GM04504 (cell line): Measurements from ENCODE around the gene SRPK2.
"Not testable (repeated sequence)": the region's sequence is repeated elsewhere in the genome, so short reads cannot be mapped to it uniquely, and the experiment has no call there.

Source experiments
- DNase-seq: peaks from one replicate; pipeline ENCODE4 v3.0.0-alpha.2; 2012; ENCODE audit warnings: low read depth

Gene SRPK2

GRCh38 chr7:105267244-105267643 is 121.5 kb downstream of the SRPK2 start:
- no peak for DNase-seq

DNA sequence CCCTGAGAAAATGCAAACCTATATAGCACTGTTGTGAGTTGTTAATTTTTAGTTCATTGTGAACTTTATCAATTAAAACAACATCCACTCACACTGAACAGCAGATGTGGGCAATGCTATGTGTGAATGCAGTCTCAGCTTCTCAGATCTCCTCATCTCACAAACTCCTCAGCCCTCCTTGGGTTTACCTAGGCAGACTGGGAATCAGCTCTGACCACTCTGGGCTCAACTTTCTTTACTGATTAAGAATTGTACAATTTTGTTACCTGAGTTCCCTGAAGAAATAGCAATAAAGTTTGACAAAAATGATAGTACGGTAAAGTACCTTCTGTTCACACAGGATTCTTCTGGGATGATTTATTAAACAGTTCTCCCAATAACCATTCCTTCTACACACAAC is 124.0 kb downstream of the SRPK2 start:
- DNase-seq: no peak

GRCh38 chr7:105261689-105262088 is 127.0 kb downstream of the SRPK2 start:
- no peak for DNase-seq

- DNase-seq: not testable (repeated sequence)
Observed at GRCh38 chr7:105260201-105260871, 128.4 kb downstream of the SRPK2 start.

DNA sequence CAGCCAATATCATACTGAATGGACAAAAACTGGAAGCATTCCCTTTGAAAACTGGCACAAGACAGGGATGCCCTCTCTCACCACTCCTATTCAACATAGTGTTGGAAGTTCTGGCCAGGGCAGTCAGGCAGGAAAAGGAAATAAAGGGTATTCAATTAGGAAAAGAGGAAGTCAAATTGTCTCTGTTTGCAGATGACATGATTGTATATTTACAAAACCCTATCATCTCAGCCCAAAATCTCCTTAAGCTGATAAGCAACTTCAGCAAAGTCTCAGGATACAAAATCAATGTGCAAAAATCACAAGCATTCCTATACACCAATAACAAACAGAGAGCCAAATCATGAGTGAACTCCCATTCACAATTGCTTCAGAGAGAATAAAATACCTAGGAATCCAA is 129.8 kb downstream of the SRPK2 start:
- not testable (repeated sequence) for DNase-seq

- DNase-seq: no peak
Observed at GRCh38 chr7:105257338-105257737, 131.4 kb downstream of the SRPK2 start.

- DNase-seq: no peak
Observed at GRCh38 chr7:105256761-105257231, 131.9 kb downstream of the SRPK2 start.

DNA sequence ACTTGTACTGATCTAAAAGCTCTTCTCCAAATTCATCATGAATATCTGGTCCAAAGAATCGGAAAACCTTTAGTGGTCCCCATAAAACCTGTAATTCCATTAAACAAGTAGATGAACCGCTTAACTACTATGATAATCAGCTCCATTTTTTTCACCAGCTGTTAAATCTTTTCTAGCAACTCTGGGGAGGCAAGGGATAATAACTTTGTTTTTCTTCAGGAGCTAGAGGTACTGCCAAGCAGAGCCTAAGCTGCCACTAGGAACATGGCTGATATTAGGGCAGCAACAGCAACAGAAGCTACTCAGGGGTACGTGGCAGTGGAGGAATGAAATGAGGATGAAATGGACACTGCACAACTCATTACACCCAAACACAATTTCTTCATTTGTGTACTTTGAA is 138.0 kb downstream of the SRPK2 start:
- DNase-seq: no peak

GRCh38 chr7:105250239-105250638 is 138.5 kb downstream of the SRPK2 start:
- no peak for DNase-seq

GRCh38 chr7:105249216-105249615 is 139.5 kb downstream of the SRPK2 start:
- DNase-seq: no peak

DNA sequence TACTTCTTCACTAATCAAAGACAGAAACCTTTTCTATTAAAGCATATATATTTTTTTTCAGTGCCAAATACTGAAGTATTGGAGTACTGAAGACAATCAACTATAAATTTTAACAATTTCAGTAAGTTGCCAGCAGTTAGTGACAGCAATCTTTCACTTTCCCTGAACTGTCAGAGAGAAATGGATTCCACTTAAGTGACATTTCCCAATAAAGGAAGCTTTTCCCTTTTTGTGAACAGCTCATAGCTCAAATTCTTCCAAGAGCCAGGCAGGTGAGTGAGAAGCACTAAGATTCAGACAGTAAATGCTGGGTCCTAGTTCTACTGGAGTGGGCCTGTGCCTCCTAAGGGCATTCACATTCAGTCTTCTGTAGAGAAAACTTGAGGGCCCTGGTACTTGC is 142.0 kb downstream of the SRPK2 start:
- no peak for DNase-seq

DNA sequence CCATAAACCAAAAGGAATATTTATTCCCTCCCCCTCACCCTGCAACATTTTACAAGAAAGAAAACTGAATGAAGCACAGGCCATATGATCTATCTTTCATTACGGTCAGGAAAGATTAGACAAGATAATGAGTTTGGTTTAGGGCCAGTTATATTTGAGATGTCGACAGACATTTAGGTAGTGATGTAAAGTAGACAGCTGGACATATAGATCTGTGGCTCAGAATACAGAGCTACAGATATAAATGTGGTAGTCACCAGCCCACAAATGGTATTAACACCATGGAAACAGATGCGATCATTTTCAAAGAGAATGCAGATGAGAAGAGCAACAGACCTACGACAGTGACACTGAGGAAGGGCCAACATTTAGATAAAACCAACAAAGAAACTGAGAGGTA is 142.5 kb downstream of the SRPK2 start:
- DNase-seq: no peak

GRCh38 chr7:105245398-105246114 is 143.2 kb downstream of the SRPK2 start:
- DNase-seq: no peak

DNA sequence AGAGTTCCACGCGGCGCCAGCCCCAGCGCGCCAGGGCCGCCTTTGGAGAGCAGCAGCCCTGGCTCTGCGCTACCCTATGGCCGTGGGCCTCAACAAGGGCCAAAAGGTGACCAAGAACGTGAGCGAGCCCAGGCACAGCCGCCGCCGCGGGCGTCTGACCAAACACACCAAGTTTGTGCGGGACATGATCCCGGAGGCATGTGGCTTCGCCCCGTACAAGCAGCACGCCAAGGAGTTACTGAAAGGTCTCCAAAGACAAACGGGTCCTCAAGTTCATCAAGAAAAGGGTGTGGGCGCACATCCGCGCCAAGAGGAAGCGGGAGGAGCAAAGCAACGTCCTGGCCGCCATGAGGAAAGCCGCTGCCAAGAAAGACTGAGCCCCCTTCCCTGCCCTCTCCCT is 144.1 kb downstream of the SRPK2 start:
- DNase-seq: no peak

DNA sequence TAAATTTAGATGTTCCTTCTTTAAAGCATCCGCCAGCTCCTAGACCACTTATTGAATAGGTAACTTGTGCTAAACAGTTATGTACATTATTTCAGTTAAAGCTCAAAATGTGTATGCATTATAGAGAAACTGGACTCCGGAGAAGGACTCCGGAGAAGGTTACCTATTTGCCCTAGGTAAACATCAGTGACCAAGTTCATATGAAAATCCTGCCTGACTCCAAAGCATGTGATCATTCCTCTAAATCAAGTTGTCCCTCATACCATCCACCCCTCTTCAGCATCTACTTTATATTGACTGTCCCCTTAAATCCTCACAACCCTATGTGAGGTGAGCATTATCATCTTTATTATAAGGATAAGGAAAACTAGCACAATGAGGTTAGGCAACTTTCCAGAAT is 147.5 kb downstream of the SRPK2 start:
- DNase-seq: no peak

- no peak for DNase-seq
Observed at GRCh38 chr7:105238198-105238765, 150.4 kb downstream of the SRPK2 start.

DNA sequence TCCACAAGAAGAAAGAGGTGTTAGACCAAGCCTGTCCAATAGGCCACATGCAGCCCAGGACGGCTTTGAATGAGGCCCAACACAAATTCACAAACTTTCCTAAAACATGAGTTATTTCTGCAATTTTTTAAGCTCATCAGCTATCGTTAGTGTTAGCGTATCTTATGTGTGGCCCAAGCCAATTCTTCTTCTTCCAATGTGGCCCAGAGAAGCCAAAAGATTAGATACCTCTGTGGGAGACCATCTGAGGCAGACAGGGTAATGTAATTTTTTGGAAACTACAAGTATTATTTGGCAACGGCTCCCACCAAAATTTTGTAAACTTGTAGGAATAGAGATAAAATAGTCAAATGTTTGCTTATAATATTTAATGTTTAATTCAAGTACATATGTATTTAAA is 153.8 kb downstream of the SRPK2 start:
- no peak for DNase-seq

GRCh38 chr7:105232829-105233291 is 155.9 kb downstream of the SRPK2 start:
- not testable (repeated sequence) for DNase-seq

DNA sequence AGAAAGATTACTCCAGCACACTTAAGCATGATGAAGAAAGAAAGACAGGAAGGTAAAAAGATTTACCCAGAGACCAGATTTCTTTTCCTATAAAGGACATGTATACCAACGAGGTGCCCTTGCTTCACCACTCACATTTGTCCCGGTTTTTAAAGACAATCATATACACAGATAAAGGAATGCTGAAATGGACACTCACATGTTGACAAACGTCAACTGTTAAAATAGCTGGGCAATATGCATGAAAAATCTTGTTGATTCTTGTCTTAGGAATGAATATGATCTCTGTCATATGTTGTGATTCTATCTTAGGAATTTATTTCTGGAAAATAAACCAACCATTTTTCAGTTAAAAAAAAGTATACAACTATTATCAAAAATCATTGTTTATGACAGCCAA is 158.2 kb downstream of the SRPK2 start:
- no peak for DNase-seq

DNA sequence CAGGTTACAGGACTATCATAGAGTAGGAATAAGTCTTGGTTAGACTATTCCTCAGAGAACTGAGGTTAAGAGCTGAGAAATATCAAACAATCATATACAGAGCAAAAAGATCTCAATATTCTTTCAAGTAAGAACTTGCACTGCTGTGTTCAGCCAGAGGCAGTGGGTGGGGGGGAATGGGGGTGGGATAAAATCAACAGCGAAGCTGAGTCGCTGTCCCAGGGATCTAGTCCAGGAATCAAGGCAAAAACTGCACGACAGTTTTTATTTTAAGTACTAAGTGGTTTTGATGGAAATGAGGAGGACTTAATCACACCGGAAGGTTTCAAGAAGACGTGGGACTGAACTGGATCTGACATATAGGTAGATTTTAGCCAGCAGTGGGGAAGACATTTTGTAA is 159.1 kb downstream of the SRPK2 start:
- no peak for DNase-seq

- DNase-seq: no peak
Observed at GRCh38 chr7:105228555-105228954, 160.2 kb downstream of the SRPK2 start.

GRCh38 chr7:105227391-105227790 is 161.3 kb downstream of the SRPK2 start:
- no peak for DNase-seq
